Measurements from ENCODE around the gene TMEM158. TPM values are rescaled to one million over a fixed set of nuclear protein-coding genes. Genes with fewer than 3 reads are reported as not detected.

TMEM158 gene
- total RNA-seq, 1 experiment from 2014 or later = 25.8 TPM

DNA sequence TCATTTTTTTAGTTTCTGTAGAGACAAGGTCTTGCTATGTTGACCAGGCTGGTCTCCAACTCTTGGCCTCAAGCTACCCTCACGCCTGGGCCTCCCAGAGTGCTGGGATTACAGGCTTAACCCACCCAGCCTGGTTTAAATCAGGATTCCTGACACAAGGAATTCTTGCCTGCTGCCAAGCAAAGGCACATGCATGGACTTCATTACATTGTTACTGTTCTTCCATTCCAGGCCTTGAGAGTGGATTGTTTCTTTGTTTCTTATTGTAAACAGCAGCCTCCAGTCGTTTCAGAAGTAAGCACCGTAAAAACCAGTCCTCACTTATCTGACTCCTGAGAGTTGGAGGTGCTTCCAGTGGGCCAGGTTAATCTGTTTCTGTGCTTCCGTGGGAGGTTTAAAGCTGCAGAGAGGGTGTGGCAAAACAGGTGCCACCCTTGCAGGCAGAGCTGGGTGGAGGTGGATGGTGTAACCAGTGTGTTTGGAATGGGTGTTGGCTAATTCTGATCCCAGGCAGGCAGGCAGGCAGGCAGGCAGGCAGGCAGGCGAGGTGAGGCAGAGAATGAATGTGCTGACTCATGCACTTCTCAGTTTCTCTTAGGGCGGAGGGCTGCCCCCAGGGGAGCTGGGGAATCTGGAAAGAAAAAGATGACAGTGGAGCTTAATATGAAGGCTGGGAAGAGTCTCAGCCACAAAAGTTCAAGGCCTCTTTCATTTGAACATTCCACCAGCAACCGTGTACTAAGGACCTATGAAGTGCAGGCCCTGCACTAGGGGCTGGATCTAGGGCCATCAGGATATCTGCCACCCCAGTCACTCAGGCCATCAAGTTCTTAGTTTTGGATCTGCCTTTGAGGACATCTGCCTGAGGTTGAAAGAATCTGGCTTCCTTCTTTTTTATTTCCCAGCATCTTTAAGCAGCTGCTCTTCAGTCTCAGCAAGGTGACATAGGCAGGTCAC lies 42.9 kb downstream of the TMEM158 start:
- TF ChIP-seq, protein P1, sequence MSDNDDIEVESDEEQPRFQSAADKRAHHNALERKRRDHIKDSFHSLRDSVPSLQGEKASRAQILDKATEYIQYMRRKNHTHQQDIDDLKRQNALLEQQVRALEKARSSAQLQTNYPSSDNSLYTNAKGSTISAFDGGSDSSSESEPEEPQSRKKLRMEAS (IDR thresholded peaks at IDR 0.05) = peak; percentile 56
- no peak for TF ChIP-seq TCF7L2 (IDR thresholded peaks at IDR 0.05; ENCODE audit: borderline replicate concordance, extremely low read depth, insufficient read depth, insufficient read length)
- TF ChIP-seq SP1 (IDR thresholded peaks at IDR 0.05; ENCODE audit: low read depth) = peak; percentile 62
- peak; percentile 96 for TF ChIP-seq CBX3 (IDR thresholded peaks at IDR 0.05; ENCODE audit: low read depth)
- no peak for TF ChIP-seq RAD21 (IDR thresholded peaks at IDR 0.05; ENCODE audit: low read depth)
- no peak for TF ChIP-seq EZH2 (IDR thresholded peaks at IDR 0.05)
- no peak for TF ChIP-seq ZFX (IDR thresholded peaks at IDR 0.05)
- TF ChIP-seq FOSL1 (IDR thresholded peaks at IDR 0.05; ENCODE audit: low read depth) = peak; percentile 46
- no peak for TF ChIP-seq SRF (IDR thresholded peaks at IDR 0.05; ENCODE audit: low read depth)
- TF ChIP-seq POLR2AphosphoS5 (IDR thresholded peaks at IDR 0.05; ENCODE audit: low read depth, low read length) = peak; percentile 52
- peak; percentile 91 for TF ChIP-seq CEBPB (IDR thresholded peaks at IDR 0.05; ENCODE audit: low read depth)
- TF ChIP-seq, protein P2, sequence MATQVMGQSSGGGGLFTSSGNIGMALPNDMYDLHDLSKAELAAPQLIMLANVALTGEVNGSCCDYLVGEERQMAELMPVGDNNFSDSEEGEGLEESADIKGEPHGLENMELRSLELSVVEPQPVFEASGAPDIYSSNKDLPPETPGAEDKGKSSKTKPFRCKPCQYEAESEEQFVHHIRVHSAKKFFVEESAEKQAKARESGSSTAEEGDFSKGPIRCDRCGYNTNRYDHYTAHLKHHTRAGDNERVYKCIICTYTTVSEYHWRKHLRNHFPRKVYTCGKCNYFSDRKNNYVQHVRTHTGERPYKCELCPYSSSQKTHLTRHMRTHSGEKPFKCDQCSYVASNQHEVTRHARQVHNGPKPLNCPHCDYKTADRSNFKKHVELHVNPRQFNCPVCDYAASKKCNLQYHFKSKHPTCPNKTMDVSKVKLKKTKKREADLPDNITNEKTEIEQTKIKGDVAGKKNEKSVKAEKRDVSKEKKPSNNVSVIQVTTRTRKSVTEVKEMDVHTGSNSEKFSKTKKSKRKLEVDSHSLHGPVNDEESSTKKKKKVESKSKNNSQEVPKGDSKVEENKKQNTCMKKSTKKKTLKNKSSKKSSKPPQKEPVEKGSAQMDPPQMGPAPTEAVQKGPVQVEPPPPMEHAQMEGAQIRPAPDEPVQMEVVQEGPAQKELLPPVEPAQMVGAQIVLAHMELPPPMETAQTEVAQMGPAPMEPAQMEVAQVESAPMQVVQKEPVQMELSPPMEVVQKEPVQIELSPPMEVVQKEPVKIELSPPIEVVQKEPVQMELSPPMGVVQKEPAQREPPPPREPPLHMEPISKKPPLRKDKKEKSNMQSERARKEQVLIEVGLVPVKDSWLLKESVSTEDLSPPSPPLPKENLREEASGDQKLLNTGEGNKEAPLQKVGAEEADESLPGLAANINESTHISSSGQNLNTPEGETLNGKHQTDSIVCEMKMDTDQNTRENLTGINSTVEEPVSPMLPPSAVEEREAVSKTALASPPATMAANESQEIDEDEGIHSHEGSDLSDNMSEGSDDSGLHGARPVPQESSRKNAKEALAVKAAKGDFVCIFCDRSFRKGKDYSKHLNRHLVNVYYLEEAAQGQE (IDR thresholded peaks at IDR 0.05; ENCODE audit: low read depth) = no peak
- no peak for TF ChIP-seq POLR2A (IDR thresholded peaks at IDR 0.05; ENCODE audit: borderline replicate concordance, extremely low read depth, insufficient read depth, insufficient read length)

More for the DNA sequence above, 42.9 kb downstream of the TMEM158 start:
- CTCF ChIA-PET = no interaction called here
- Histone ChIP-seq H4K20me1 (ENCODE audit: insufficient read depth) (no peaks in the 10 kb centered on the region), H3K4me1 (ENCODE audit: control insufficient read depth in 1 of 2, insufficient read depth in 2 of 2, low read length in 2 of 2) (peaks cover 19 to 31% of the 10 kb centered on the region in 2 experiments; a peak in 3 of 4 replicates), H3K9me3 (ENCODE audit: control insufficient read depth in 1 of 2, insufficient read depth in 1 of 2, low read depth in 1 of 2, low read length in 2 of 2) (no peaks in the 10 kb centered on the region), H3K27me3 (ENCODE audit: insufficient read depth, low read length) (no peaks in the 10 kb centered on the region), H2AFZ (ENCODE audit: low read depth, low read length, poor library complexity, severe bottlenecking) (peak overlapping the region; percentile 83), H3K4me2 (ENCODE audit: low read length) (peak overlapping the region; percentile 65), H3K79me2 (ENCODE audit: insufficient read depth, low read length) (no peaks in the 10 kb centered on the region), H3K9ac (ENCODE audit: low read length) (peak overlapping the region; percentile 21), H3K9me2 (ENCODE audit: insufficient read depth) (no peaks in the 10 kb centered on the region), H3K4me3 (replicated peaks in 1 of 2; ENCODE audit: low read depth in 1 of 2, low read length in 2 of 2) (no peak overlapping the region), H3K36me3 (ENCODE audit: control insufficient read depth in 1 of 2, insufficient read depth in 2 of 2, low read length in 2 of 2) (no peaks in the 10 kb centered on the region), H3K27ac (ENCODE audit: low read depth, low read length) (peak overlapping the region; percentile 9; the same call in 1 of the 2 replicates)
- DNase-seq (ENCODE audit: low read depth, low spot score) = peak; percentile 35
- TSS peak; percentile 85 for BruUV-seq (replicated peaks)
- ATAC-seq = peak; percentile 90
- intact Hi-C loops (cut with micrococcal nuclease) = loop anchor here (1.0 kb wide), 1 partner anchor 34 kb away; no protein-coding TSS in a partner anchor
- POLR2A ChIA-PET = interaction anchor here (0.9 to 2.5 kb wide), 3 partner anchors 13 to 44 kb away, joined by 4 to 9 read pairs (median 4); no protein-coding TSS in a partner anchor
- RAD21 ChIA-PET (ENCODE audit: low non-redundant PET in 1 of 2, low total read pairs in 2 of 2, uncharacterized antibody in 2 of 2, unreplicated experiment in 2 of 2) = no interaction called here

Measured in HCT116 (cell line).